HL-60 (cell line): Measurements from ENCODE around the gene DYSF.

Experiments
- DNase-seq, 2 experiments: peaks; one replicate each; pipeline ENCODE4 v3.0.0-alpha.2; 2010 to 2020; ENCODE audit warnings: low read depth in 1 of 2, low spot score in 1 of 2
- H3K27ac ChIP-seq: fragments of 250-450 bp; sonication (Bioruptor Pico); replicated peaks from 2 replicates; pipeline ENCODE4 v1.5.1; 2020; ENCODE audit warnings: mild to moderate bottlenecking, moderate library complexity
- H3K27me3 ChIP-seq: fragments of 250-450 bp; sonication (Bioruptor Pico); 2 replicates; pipeline ENCODE4 v1.5.1; 2021; ENCODE audit warnings: mild to moderate bottlenecking, moderate library complexity; ENCODE audit not compliant: insufficient read depth, poor library complexity, severe bottlenecking
- H3K4me3 ChIP-seq: replicated peaks from 2 replicates; pipeline ENCODE4 v1.5.1; 2011; ENCODE audit warnings: mild to moderate bottlenecking, control low read depth, low read length; ENCODE audit not compliant: insufficient read depth
- GABPA ChIP-seq: IDR thresholded peaks from 2 replicates; pipeline ENCODE4 v1.6.1; 2012; ENCODE audit warnings: low read depth
- POLR2AphosphoS5 ChIP-seq: IDR thresholded peaks from 2 replicates; pipeline ENCODE4 v1.6.1; 2012; ENCODE audit warnings: low read depth
- REST ChIP-seq: IDR thresholded peaks from 2 replicates; pipeline ENCODE4 v1.6.1; 2012; ENCODE audit warnings: low read depth; ENCODE audit not compliant: insufficient replicate concordance
- SPI1 ChIP-seq: IDR thresholded peaks from 2 replicates; pipeline ENCODE4 v1.6.1; 2012; ENCODE audit warnings: low read depth, mild to moderate bottlenecking, borderline replicate concordance
- TF ChIP-seq, protein P1 (sequence below): IDR thresholded peaks from one replicate; pipeline ENCODE4 v1.5.1; 2011; ENCODE audit warnings: low read length, control low read depth, inconsistent platforms; ENCODE audit not compliant: insufficient read depth

Gene DYSF

GRCh38 chr2:71546777-71547281, 93.5 kb downstream of the DYSF start:
- H3K27ac ChIP-seq = no peak overlapping the region
- no peaks in the 10 kb centered on the region for H3K27me3 ChIP-seq
- H3K4me3 ChIP-seq = no peak overlapping the region
- TF ChIP-seq GABPA (no peak), REST (no peak), POLR2AphosphoS5 (no peak), SPI1 (no peak)
- TF ChIP-seq, protein P1, sequence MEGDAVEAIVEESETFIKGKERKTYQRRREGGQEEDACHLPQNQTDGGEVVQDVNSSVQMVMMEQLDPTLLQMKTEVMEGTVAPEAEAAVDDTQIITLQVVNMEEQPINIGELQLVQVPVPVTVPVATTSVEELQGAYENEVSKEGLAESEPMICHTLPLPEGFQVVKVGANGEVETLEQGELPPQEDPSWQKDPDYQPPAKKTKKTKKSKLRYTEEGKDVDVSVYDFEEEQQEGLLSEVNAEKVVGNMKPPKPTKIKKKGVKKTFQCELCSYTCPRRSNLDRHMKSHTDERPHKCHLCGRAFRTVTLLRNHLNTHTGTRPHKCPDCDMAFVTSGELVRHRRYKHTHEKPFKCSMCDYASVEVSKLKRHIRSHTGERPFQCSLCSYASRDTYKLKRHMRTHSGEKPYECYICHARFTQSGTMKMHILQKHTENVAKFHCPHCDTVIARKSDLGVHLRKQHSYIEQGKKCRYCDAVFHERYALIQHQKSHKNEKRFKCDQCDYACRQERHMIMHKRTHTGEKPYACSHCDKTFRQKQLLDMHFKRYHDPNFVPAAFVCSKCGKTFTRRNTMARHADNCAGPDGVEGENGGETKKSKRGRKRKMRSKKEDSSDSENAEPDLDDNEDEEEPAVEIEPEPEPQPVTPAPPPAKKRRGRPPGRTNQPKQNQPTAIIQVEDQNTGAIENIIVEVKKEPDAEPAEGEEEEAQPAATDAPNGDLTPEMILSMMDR = no peak
- DNase-seq = no peak

DNA sequence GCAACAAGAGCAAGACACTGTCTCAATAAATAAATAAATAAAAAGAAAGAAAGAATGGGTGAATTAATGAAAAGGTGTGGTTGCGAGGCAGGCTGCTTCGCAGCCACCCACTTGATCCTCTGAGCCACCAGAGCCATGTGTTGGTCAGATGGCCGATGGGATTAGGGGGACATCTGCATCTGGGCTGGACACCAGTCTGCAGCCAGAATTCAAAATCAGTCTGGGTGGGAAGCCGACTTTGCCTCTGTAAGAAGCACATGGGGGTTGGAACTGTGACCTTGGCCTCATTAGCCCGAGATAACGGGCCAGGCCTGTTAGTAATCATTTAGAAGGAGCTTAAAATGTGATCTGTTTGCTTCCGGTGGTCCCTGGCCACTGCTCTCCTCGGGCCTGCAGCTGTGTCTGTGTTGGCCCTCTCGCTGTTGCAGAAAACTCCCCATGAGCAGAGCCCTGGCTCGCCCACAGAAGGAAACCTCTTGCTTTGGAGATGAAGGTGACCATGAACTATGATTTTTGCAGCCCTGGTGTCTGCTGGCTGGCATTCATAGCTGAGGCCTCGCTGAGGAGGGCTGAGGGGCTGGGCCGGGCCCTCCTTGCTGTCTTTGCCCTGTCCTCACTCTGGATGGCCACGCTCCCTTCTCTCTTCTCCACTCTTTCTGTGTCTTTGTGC, 94.4 kb downstream of the DYSF start:
- TF ChIP-seq GABPA = no peak
- TF ChIP-seq POLR2AphosphoS5 = no peak
- no peak for TF ChIP-seq REST
- TF ChIP-seq, protein P1 = no peak
- no peak for TF ChIP-seq SPI1
- DNase-seq = no peak

DNA sequence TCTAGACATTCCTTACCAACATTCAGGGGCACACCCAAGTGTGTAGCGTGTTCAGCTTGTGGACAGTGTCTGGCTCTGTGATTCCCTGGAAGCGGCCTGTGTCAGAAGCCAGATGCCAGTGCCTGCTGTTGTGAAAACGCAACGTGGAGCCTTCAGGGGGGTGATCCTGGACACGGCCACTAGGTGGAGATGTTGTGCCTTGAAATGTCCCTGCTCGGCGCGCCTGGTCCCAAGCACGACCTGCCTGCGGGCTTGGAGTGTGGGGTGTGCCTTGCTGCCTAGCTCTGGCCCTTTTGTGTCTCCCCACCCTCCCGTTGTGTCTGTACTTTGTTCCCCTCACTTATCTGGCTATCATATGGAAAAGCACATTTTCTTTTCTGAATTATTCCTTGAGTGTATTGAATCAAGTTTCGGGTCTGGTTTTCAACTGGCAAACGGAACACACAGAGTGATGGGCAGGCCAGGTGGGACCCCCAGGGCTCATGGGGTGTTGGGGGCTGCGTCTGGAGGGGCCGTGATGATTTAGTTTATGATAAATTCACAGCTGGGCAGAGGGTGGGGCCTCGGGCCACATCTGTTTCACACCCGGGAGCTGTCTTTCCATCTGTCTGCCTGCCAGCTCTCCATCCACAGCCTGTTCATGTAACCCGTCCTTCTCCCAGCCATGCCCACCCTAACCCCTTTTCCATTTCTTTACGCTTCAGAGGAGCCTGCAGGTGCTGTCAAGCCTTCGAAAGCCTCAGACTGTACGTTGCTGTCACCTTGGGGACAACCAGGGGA, 95.5 kb downstream of the DYSF start:
- Histone ChIP-seq H3K27me3 (no peaks in the 10 kb centered on the region), H3K27ac (no peak overlapping the region), H3K4me3 (no peak overlapping the region)
- DNase-seq = peak; percentile 28 to 67
- no peak for TF ChIP-seq POLR2AphosphoS5
- TF ChIP-seq, protein P1 = peak; percentile 51
- TF ChIP-seq REST = no peak

More for the DNA sequence above, 94.4 kb downstream of the DYSF start:
- Histone ChIP-seq H3K27ac (no peak overlapping the region), H3K27me3 (no peaks in the 10 kb centered on the region), H3K4me3 (no peak overlapping the region)
